HepG2 (cell line): ENCODE results near the gene MECR.

Source experiments
- ARNT ChIP-seq: fragments of 450-650 bp; IDR thresholded peaks from 2 replicates; pipeline ENCODE4 v1.6.1; 2017
- ELF3 ChIP-seq: IDR thresholded peaks from 2 replicates; pipeline ENCODE4 v1.6.1; 2016; ENCODE audit warnings: missing genetic modification reagents, missing compliant biosample characterization
- GTF3A ChIP-seq: sonication (generic); formaldehyde crosslinking; conservative IDR thresholded peaks from 2 replicates; pipeline ENCODE4 v1.4.0; 2020; ENCODE audit warnings: mild to moderate bottlenecking, missing genetic modification reagents
- PAX8 ChIP-seq: sonication (generic); formaldehyde crosslinking; IDR thresholded peaks from 2 replicates; pipeline ENCODE4 v1.8.0; 2022; ENCODE audit warnings: mild to moderate bottlenecking, missing genetic modification reagents, borderline replicate concordance
- RFX5 ChIP-seq: IDR thresholded peaks from 2 replicates; pipeline ENCODE4 v1.6.1; 2011; ENCODE audit warnings: low read depth, low read length, improper control_type of control experiment
- STAT6 ChIP-seq: sonication (generic); formaldehyde crosslinking; IDR thresholded peaks from 2 replicates; pipeline ENCODE4 v1.4.0; 2020; ENCODE audit warnings: missing genetic modification reagents, mild to moderate bottlenecking, borderline replicate concordance
- ZBTB8A ChIP-seq: sonication (generic); formaldehyde crosslinking; IDR thresholded peaks from 2 replicates; pipeline ENCODE4 v1.4.0; 2020; ENCODE audit warnings: mild to moderate bottlenecking, low read depth, missing genetic modification reagents, borderline replicate concordance
- ZFP36 ChIP-seq: fragments of 150-350 bp; IDR thresholded peaks from 2 replicates; pipeline ENCODE4 v1.6.1; 2018; ENCODE audit warnings: borderline replicate concordance, low read length, low read depth; ENCODE audit not compliant: partially characterized antibody
- ZNF333 ChIP-seq: sonication (generic); formaldehyde crosslinking; IDR thresholded peaks from 2 replicates; pipeline ENCODE4 v1.4.0; 2020; ENCODE audit warnings: mild to moderate bottlenecking, missing genetic modification reagents, borderline replicate concordance

- no peak for TF ChIP-seq ARNT
- no peak for TF ChIP-seq ZNF333 (CRISPR knock-in tag)
- TF ChIP-seq ELF3 (CRISPR knock-in tag), result no peak
- TF ChIP-seq STAT6 (CRISPR knock-in tag), result no peak
- TF ChIP-seq PAX8 (CRISPR knock-in tag), result no peak
- no peak for TF ChIP-seq RFX5
- no peak for TF ChIP-seq GTF3A (CRISPR knock-in tag)
- no peak for TF ChIP-seq ZFP36
- no peak for TF ChIP-seq ZBTB8A (CRISPR knock-in tag)
Observed at GRCh38 chr1:29162476-29163138, 68.1 kb downstream of the MECR start.
